Adipose tissue (tissue), 3 donors: ENCODE results near the gene MCM6. TPM values are rescaled to one million over a fixed set of nuclear protein-coding genes. Genes with fewer than 3 reads are reported as not detected.
"Not testable (repeated sequence)": the region's sequence is repeated elsewhere in the genome, so short reads cannot be mapped to it uniquely, and the experiment has no call there.

Experiments
- H3K27ac ChIP-seq: one replicate; pipeline ENCODE4 v1.5.1; 2013; ENCODE audit warnings: low read depth, low read length
- WGBS, 3 donors: extraction: QIAGEN DNeasy Blood & Tissue Kit; methylation state at CpG; one replicate each; pipeline ENCODE4 v1.1.7; 2013; 5-methylcytosine and 5-hydroxymethylcytosine counted together
- polyA plus RNA-seq, 3 donors: library from polyadenylated mRNA; stranded (reverse); fragments of 200-250 nt; gene quantifications; one replicate each; pipeline ENCODE4 v1.2.3, GENCODE V29; 2013
- donor health status: healthy with polysubstance abuse.
- donor health status: Bipolar disorder and iron deficiency.
- donor health status: healthy.

MCM6 gene
- polyA plus RNA-seq, 3 donors = 2.4 to 8.0 (median 7.3) TPM

DNA sequence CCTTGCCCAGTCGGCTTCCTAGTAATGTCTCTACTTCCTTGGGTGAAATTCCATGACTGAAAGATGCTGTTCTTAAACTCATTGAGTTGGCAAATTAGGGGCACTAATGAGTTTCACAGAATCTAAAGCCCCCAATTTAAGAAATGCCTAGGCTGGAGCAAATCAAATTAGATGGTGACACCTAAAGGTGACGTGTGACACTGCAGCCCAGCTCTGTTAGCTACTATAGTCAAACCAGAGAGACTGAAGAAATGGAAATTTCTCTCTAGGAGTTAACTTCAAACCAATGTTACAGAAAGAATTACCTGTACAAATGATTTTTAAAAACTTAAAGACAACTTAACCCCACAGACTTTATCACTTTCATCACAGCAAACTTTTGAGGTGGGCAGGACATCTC is 76.5 kb downstream of the MCM6 start:
- 38 to 59% (median 41%) methylated on average over 2 of the region's 2 CpGs for WGBS, 3 donors
- no peak overlapping the region for H3K27ac ChIP-seq

DNA sequence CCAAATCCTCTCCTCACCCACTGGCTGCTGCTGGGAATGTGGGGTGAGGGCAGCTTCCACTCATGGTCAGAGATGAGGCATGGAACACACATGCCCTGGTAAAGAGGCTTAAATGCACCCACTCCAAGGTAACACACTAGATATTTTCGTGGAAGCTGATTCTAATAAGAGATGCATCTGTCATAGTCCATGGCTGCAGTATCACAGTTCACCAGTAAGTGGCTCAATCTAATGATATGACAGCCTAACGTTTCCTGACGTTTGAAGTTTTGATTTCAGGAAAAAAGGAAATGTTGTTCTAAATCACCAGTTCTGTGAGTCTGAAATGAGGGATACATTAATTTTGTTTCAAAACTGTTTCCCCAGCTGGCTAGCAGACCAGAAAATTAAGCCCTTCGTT is 77.5 kb downstream of the MCM6 start:
- 36 to 48% (median 41%) methylated on average over 4 of the region's 4 CpGs for WGBS, 3 donors
- no peak overlapping the region for H3K27ac ChIP-seq

DNA sequence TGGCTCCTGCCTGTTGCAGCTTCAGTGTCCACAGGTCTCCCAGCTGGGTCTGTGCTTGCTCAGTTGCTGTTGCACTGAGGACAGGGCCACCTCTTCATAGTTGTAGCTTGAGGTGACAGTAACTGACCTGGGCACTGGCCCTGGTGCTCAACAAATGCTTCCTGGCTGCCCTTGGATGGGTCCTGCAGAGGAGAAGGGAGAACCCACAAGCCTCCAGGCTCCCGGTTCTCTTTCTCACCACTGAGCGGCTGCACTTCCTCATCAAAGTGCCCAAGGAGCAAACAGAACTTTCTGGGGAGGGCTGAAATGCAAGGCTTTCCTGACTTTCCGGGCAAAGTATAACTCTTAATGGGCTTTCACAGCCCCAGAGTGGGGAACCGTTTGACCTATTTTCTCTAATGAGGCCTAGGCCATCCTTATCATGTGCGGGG is 78.0 kb downstream of the MCM6 start:
- WGBS, 3 donors = 50 to 63% (median 59%) methylated on average over 5 of the region's 5 CpGs

GRCh38 chr2:135797497-135798274 is 78.6 kb downstream of the MCM6 start:
- 45 to 48% (median 48%) methylated on average over 22 of the region's 22 CpGs for WGBS, 3 donors
- H3K27ac ChIP-seq = no peak overlapping the region

More for the DNA sequence above, 78.0 kb downstream of the MCM6 start:
- no peak overlapping the region for H3K27ac ChIP-seq

GRCh38 chr2:135796606-135797005 is 79.6 kb downstream of the MCM6 start:
- 92 to 97% (median 97%) methylated on average over 8 of the region's 8 CpGs for WGBS, 3 donors

GRCh38 chr2:135795641-135796040 is 80.6 kb downstream of the MCM6 start:
- 63 to 86% (median 63%) methylated on average over 4 of the region's 4 CpGs for WGBS, 3 donors
- H3K27ac ChIP-seq = not testable (repeated sequence)

More at GRCh38 chr2:135796606-135797005, 79.6 kb downstream of the MCM6 start:
- H3K27ac ChIP-seq = no peak overlapping the region

- H3K27ac ChIP-seq = no peak overlapping the region
- 78 to 80% (median 79%) methylated on average over 7 of the region's 7 CpGs for WGBS, 3 donors
Measured at GRCh38 chr2:135792401-135793150, 83.7 kb downstream of the MCM6 start.

GRCh38 chr2:135791418-135792190 is 84.6 kb downstream of the MCM6 start:
- no peak overlapping the region for H3K27ac ChIP-seq
- WGBS, 3 donors = 92 to 95% (median 94%) methylated on average over 2 of the region's 2 CpGs

- WGBS, 3 donors = 82 to 98% (median 93%) methylated on average over 10 of the region's 10 CpGs
Measured at GRCh38 chr2:135790423-135790822, 85.8 kb downstream of the MCM6 start.

More at GRCh38 chr2:135790423-135790822, 85.8 kb downstream of the MCM6 start:
- no peak overlapping the region for H3K27ac ChIP-seq

Other genes starting within 250 kb of the MCM6 start
- 10 to 100 TPM; 37.6 to 45.3 (median 38.0) TPM for gene UBXN4, start 134.6 kb downstream of the MCM6 start, polyA plus RNA-seq
- gene LCT, start 39.3 kb downstream of the MCM6 start, polyA plus RNA-seq = under 1 TPM; 0.02 to 0.11 (median 0.04) TPM
- 10 to 100 TPM; 30.4 to 53.2 (median 43.9) TPM for gene DARS1, start 109.2 kb upstream of the MCM6 start, polyA plus RNA-seq
- gene CXCR4, start 241.7 kb upstream of the MCM6 start, polyA plus RNA-seq = 1 to 10 TPM; 7.3 to 9.2 (median 8.1) TPM